ENCODE measurements around the gene DPYSL3.

GRCh38 chr5:147375151-147375550 is 134.7 kb downstream of the DPYSL3 start:
- TF ChIP-seq CTCF (IDR thresholded peaks at IDR 0.05) (no peak), POLR2A (IDR thresholded peaks at IDR 0.05) (no peak)

All from Peyer's patch (tissue), 4 donors.